ENCODE measurements around the gene ACIN1. TPM values are rescaled to one million over a fixed set of nuclear protein-coding genes. Genes with fewer than 3 reads are reported as not detected.

The ACIN1 gene
- total and polyA plus RNA-seq, 9 of the 15 experiments (the other 6 are each of a cell fraction or from before 2014, with no cell fraction given) = 5.0 to 196 (median 129) TPM

DNA sequence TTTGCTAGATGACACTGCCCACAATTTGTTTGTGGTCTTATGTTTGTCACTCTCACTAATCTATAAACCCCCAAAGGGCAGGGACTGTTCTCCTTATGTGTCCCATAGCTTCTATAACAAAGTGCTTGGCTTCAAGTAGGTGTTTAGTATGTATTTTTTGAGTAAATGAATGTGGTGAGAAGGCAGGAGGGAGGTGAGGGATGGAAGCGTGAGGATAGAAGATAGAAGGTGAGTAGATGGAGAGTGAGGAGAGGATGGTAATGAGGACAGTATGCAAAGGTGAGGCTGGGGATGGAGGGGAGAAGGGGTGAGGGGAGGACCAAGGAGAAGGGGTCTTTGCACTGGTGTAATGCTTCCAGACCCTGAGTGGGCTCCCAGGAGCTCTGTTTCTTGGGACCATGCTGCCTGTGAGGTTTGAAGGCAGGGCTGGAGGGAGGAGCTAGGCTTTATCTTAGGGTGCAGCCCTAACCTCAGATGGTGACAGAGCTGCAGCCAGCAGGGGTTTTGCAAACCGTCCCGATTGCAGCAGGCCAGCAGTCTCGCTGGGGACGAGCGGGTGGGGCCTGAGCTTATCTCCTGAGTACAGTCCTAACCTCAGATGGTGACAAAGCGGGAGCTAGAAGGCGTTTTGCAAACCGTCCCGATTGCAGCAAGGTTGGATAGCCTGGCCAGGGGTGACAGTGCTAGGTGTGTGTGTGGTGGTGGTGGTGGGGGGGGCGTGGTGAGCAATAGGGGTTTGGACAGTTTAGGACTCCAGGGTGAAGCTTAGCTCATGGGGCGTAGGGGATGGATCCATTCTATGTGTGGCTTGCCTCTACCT lies 17.6 kb upstream of the ACIN1 start (continued):
- TF ChIP-seq YY1 (IDR thresholded peaks at IDR 0.05; ENCODE audit: borderline replicate concordance in 1 of 3, control insufficient read depth in 1 of 3, extremely low read depth in 1 of 3, insufficient read depth in 3 of 3, insufficient read length in 1 of 3, insufficient replicate concordance in 2 of 3, low read depth in 1 of 3, low read length in 2 of 3) (peak in 1 of 3 experiments; percentile 23), ZNF584 (CRISPR knock-in tag; IDR thresholded peaks at IDR 0.05; ENCODE audit: low read depth) (peak; percentile 90), TAF9B (IDR thresholded peaks at IDR 0.05; ENCODE audit: partially characterized antibody) (no peak), ZKSCAN1 (IDR thresholded peaks at IDR 0.05; ENCODE audit: low read depth, low read length) (peak; percentile 74; the same call in 1 of the 2 replicates), U2AF2 (optimal IDR thresholded peaks at IDR 0.05; ENCODE audit: low read depth, low read length) (no peak), JUNB (CRISPR knock-in tag; conservative IDR thresholded peaks at IDR 0.05) (no peak), NFE2L1 (tag; IDR thresholded peaks at IDR 0.05; ENCODE audit: borderline replicate concordance, low read depth) (no peak), NCOA2 (IDR thresholded peaks at IDR 0.05; ENCODE audit: partially characterized antibody in 2 of 2) (peak; percentile 27 to 85), BRCA1 (IDR thresholded peaks at IDR 0.05) (no peak), BRCA1 (CRISPR knock-in tag; IDR thresholded peaks at IDR 0.05) (no peak)
- TF ChIP-seq, protein P1, sequence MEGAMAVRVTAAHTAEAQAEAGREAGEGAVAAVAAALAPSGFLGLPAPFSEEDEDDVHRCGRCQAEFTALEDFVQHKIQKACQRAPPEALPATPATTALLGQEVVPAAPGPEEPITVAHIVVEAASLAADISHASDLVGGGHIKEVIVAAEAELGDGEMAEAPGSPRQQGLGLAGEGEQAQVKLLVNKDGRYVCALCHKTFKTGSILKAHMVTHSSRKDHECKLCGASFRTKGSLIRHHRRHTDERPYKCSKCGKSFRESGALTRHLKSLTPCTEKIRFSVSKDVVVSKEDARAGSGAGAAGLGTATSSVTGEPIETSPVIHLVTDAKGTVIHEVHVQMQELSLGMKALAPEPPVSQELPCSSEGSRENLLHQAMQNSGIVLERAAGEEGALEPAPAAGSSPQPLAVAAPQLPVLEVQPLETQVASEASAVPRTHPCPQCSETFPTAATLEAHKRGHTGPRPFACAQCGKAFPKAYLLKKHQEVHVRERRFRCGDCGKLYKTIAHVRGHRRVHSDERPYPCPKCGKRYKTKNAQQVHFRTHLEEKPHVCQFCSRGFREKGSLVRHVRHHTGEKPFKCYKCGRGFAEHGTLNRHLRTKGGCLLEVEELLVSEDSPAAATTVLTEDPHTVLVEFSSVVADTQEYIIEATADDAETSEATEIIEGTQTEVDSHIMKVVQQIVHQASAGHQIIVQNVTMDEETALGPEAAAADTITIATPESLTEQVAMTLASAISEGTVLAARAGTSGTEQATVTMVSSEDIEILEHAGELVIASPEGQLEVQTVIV (CRISPR knock-in tag; IDR thresholded peaks at IDR 0.05; ENCODE audit: borderline replicate concordance) = no peak
- TF ChIP-seq, protein P2, sequence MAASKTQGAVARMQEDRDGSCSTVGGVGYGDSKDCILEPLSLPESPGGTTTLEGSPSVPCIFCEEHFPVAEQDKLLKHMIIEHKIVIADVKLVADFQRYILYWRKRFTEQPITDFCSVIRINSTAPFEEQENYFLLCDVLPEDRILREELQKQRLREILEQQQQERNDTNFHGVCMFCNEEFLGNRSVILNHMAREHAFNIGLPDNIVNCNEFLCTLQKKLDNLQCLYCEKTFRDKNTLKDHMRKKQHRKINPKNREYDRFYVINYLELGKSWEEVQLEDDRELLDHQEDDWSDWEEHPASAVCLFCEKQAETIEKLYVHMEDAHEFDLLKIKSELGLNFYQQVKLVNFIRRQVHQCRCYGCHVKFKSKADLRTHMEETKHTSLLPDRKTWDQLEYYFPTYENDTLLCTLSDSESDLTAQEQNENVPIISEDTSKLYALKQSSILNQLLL (CRISPR knock-in tag; IDR thresholded peaks at IDR 0.05; ENCODE audit: borderline replicate concordance) = no peak
- TF ChIP-seq, protein P3, sequence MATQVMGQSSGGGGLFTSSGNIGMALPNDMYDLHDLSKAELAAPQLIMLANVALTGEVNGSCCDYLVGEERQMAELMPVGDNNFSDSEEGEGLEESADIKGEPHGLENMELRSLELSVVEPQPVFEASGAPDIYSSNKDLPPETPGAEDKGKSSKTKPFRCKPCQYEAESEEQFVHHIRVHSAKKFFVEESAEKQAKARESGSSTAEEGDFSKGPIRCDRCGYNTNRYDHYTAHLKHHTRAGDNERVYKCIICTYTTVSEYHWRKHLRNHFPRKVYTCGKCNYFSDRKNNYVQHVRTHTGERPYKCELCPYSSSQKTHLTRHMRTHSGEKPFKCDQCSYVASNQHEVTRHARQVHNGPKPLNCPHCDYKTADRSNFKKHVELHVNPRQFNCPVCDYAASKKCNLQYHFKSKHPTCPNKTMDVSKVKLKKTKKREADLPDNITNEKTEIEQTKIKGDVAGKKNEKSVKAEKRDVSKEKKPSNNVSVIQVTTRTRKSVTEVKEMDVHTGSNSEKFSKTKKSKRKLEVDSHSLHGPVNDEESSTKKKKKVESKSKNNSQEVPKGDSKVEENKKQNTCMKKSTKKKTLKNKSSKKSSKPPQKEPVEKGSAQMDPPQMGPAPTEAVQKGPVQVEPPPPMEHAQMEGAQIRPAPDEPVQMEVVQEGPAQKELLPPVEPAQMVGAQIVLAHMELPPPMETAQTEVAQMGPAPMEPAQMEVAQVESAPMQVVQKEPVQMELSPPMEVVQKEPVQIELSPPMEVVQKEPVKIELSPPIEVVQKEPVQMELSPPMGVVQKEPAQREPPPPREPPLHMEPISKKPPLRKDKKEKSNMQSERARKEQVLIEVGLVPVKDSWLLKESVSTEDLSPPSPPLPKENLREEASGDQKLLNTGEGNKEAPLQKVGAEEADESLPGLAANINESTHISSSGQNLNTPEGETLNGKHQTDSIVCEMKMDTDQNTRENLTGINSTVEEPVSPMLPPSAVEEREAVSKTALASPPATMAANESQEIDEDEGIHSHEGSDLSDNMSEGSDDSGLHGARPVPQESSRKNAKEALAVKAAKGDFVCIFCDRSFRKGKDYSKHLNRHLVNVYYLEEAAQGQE (IDR thresholded peaks at IDR 0.05; ENCODE audit: borderline replicate concordance) = no peak; the same call in 1 of the 2 replicates
- TF ChIP-seq, protein P3 (CRISPR knock-in tag; IDR thresholded peaks at IDR 0.05; ENCODE audit: low read depth) = no peak

Measured in K562 (cell line).